Smooth muscle cell (in vitro differentiated cells): ENCODE results near the gene ZBTB20. TPM values are rescaled to one million over a fixed set of nuclear protein-coding genes. Genes with fewer than 3 reads are reported as not detected.
A peak's percentile ranks its signal among the peaks of the same experiment; 100 is the strongest.

Source experiments
- DNase-seq: peaks from one replicate; lab custom pipeline; 2025; ENCODE audit not compliant: unreplicated experiment; lab: John Stamatoyannopoulos, UW
- H2AFZ ChIP-seq: fragments of 200-600 bp; sonication (generic); 2 replicates; pipeline ENCODE4 v1.6.0; 2016; ENCODE audit warnings: antibody characterized with exemption, low read depth, mild to moderate bottlenecking
- H3F3A ChIP-seq: fragments of 200-600 bp; sonication (generic); 2 replicates; pipeline ENCODE4 v1.6.0; 2017; ENCODE audit warnings: antibody characterized with exemption, low read depth
- H3K27ac ChIP-seq: fragments of 200-600 bp; sonication (generic); 2 replicates; pipeline ENCODE4 v1.5.1; 2016; ENCODE audit warnings: low read depth, mild to moderate bottlenecking
- H3K27me3 ChIP-seq: fragments of 200-600 bp; sonication (generic); 2 replicates; pipeline ENCODE4 v1.6.1; 2016; ENCODE audit warnings: low read depth, mild to moderate bottlenecking
- H3K36me3 ChIP-seq: fragments of 200-600 bp; sonication (generic); 2 replicates; pipeline ENCODE4 v1.5.1; 2016; ENCODE audit warnings: low read depth
- H3K4me1 ChIP-seq: fragments of 200-600 bp; sonication (generic); 2 replicates; pipeline ENCODE4 v1.5.1; 2016; ENCODE audit warnings: low read depth
- H3K4me2 ChIP-seq: fragments of 200-600 bp; sonication (generic); 2 replicates; pipeline ENCODE4 v1.6.0; 2016; ENCODE audit warnings: mild to moderate bottlenecking
- H3K4me3 ChIP-seq: fragments of 200-600 bp; sonication (generic); 2 replicates; pipeline ENCODE4 v1.5.1; 2016; ENCODE audit warnings: mild to moderate bottlenecking
- H3K79me2 ChIP-seq: fragments of 200-600 bp; sonication (generic); 2 replicates; pipeline ENCODE4 v1.6.0; 2016; ENCODE audit warnings: low read depth, mild to moderate bottlenecking
- H3K9ac ChIP-seq: fragments of 200-600 bp; sonication (generic); 2 replicates; pipeline ENCODE4 v1.6.0; 2016; ENCODE audit warnings: low read depth
- H3K9me3 ChIP-seq: fragments of 200-600 bp; sonication (generic); replicated peaks from 2 replicates; pipeline ENCODE4 v1.5.1; 2016; ENCODE audit warnings: low read depth
- H4K20me1 ChIP-seq: fragments of 200-600 bp; sonication (generic); 2 replicates; pipeline ENCODE4 v1.6.0; 2016; ENCODE audit warnings: low read depth
- CTCF ChIP-seq: fragments of 200-600 bp; sonication (generic); IDR thresholded peaks from 2 replicates; pipeline ENCODE4 v1.5.1; 2017; ENCODE audit warnings: borderline replicate concordance, mild to moderate bottlenecking, antibody characterized with exemption; ENCODE audit not compliant: insufficient read depth, poor library complexity, severe bottlenecking
- WGBS: methylation state at CpG from one replicate; pipeline ENCODE4 v1.1.7; 2016; ENCODE audit warnings: low lambda C conversion rate; 5-methylcytosine and 5-hydroxymethylcytosine counted together
- polyA plus RNA-seq: library from polyadenylated mRNA; unstranded; fragments of >200 nt; fragmentation: Nextera tagmentation; extraction: Ambion mirVana; gene quantifications from 2 replicates; pipeline ENCODE4 v1.2.1, GENCODE V29; 2016
- total RNA-seq: library from RNA; depleted of rRNA; stranded (reverse); fragments of >200 nt; gene quantifications from 2 replicates; pipeline ENCODE4 v1.2.3, GENCODE V29; 2014

Gene ZBTB20
- total and polyA plus RNA-seq, 2 experiments from 2014 or later, result 4.9 to 6.8 TPM

GRCh38 chr3:114498539-114499370 lies 648.3 kb downstream of the ZBTB20 start:
- Histone ChIP-seq H3K36me3 (no peaks in the 10 kb centered on the region), H3K4me2 (peak overlapping the region; percentile 44), H3K4me1 (peaks cover 6% of the 10 kb centered on the region), H2AFZ (no peak overlapping the region), H3K27me3 (no peaks in the 10 kb centered on the region), H3K9ac (peak overlapping the region; percentile 25), H3K4me3 (no peak overlapping the region), H3K9me3 (no peaks in the 10 kb centered on the region), H3F3A (no peaks in the 10 kb centered on the region), H3K79me2 (no peaks in the 10 kb centered on the region), H3K27ac (peak overlapping the region; percentile 50), H4K20me1 (no peaks in the 10 kb centered on the region)
- no peak for DNase-seq
- 50% methylated on average over 8 of the region's 8 CpGs for WGBS
- no peak for TF ChIP-seq CTCF

GRCh38 chr3:114496874-114497273 lies 650.2 kb downstream of the ZBTB20 start:
- H4K20me1 ChIP-seq, result no peaks in the 10 kb centered on the region
- H3K4me2 ChIP-seq, result no peak overlapping the region
- H3K36me3 ChIP-seq, result no peaks in the 10 kb centered on the region
- H2AFZ ChIP-seq, result no peak overlapping the region
- H3F3A ChIP-seq, result no peaks in the 10 kb centered on the region
- no peaks in the 10 kb centered on the region for H3K9me3 ChIP-seq
- no peak for DNase-seq
- no peak overlapping the region for H3K4me3 ChIP-seq
- H3K4me1 ChIP-seq, result peaks cover 6% of the 10 kb centered on the region
- H3K9ac ChIP-seq, result no peak overlapping the region
- 45% methylated on average over 2 of the region's 2 CpGs for WGBS
- H3K27ac ChIP-seq, result peak overlapping the region; percentile 54
- no peaks in the 10 kb centered on the region for H3K27me3 ChIP-seq
- TF ChIP-seq CTCF, result no peak
- H3K79me2 ChIP-seq, result no peaks in the 10 kb centered on the region

DNA sequence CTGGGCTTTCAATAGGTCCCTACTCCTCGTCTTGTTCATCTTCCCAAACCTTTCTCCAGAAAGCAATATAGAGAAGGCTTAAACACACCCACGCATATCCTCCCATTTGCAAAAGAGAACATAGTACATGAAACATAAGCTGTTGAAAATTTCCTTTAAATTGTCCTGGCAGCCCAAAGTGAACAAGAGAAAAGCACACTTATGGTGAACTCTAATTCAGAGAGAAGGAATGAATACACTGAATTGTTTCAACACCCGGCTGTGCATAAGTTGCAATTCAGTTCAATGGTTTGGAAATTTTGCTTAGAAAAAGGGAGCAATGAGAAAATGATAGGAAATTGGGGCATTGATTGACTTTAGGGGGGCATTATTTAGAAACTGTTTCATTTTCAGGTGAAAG lies 650.6 kb downstream of the ZBTB20 start:
- H3K27ac ChIP-seq, result peak overlapping the region; percentile 54
- H3K27me3 ChIP-seq, result no peaks in the 10 kb centered on the region
- H3K4me3 ChIP-seq, result no peak overlapping the region
- H3F3A ChIP-seq, result no peaks in the 10 kb centered on the region
- H4K20me1 ChIP-seq, result no peaks in the 10 kb centered on the region
- no peak for DNase-seq
- no peak overlapping the region for H3K9ac ChIP-seq
- peaks cover 6% of the 10 kb centered on the region for H3K4me1 ChIP-seq
- no peak overlapping the region for H3K4me2 ChIP-seq
- WGBS, result 90% methylated on average over 3 of the region's 3 CpGs
- no peaks in the 10 kb centered on the region for H3K79me2 ChIP-seq
- TF ChIP-seq CTCF, result no peak
- no peak overlapping the region for H2AFZ ChIP-seq
- H3K9me3 ChIP-seq, result no peaks in the 10 kb centered on the region
- H3K36me3 ChIP-seq, result no peaks in the 10 kb centered on the region

GRCh38 chr3:114496021-114496434 lies 651.1 kb downstream of the ZBTB20 start:
- H3K9me3 ChIP-seq, result no peaks in the 10 kb centered on the region
- no peaks in the 10 kb centered on the region for H4K20me1 ChIP-seq
- peaks cover 6% of the 10 kb centered on the region for H3K4me1 ChIP-seq
- TF ChIP-seq CTCF, result no peak
- no peaks in the 10 kb centered on the region for H3K36me3 ChIP-seq
- peak overlapping the region; percentile 54 for H3K27ac ChIP-seq
- H3K4me2 ChIP-seq, result no peak overlapping the region
- no peak overlapping the region for H3K9ac ChIP-seq
- no peaks in the 10 kb centered on the region for H3F3A ChIP-seq
- H3K27me3 ChIP-seq, result no peaks in the 10 kb centered on the region
- no peaks in the 10 kb centered on the region for H3K79me2 ChIP-seq
- DNase-seq, result no peak
- no peak overlapping the region for H2AFZ ChIP-seq
- 68% methylated on average over 1 of the region's 1 CpG for WGBS
- no peak overlapping the region for H3K4me3 ChIP-seq
